WI38 (cell line): Measurements from ENCODE around the gene RAPGEF4.

Experiments used
- H3K4me3 ChIP-seq: 2 replicates; pipeline ENCODE4 v1.5.1; 2011; ENCODE audit warnings: low read depth, mild to moderate bottlenecking, control low read depth, low read length
- CTCF ChIP-seq: IDR thresholded peaks from 2 replicates; pipeline ENCODE4 v1.5.1; 2012; ENCODE audit warnings: low read depth, mild to moderate bottlenecking, control low read depth, low read length

The RAPGEF4 gene

GRCh38 chr2:172735582-172736423, at the start of gene RAPGEF4:
Gene RAPGEF4 (plus strand): TSS chr2:172735845. CDS start chr2:172735984, 139 bp downstream.
- no peak for TF ChIP-seq CTCF
- peak within 1 kb of the TSS; percentile 57 for H3K4me3 ChIP-seq

GRCh38 chr2:172693037-172693436, 42.6 kb upstream of the RAPGEF4 start:
- H3K4me3 ChIP-seq = no peak overlapping the region
- TF ChIP-seq CTCF = no peak

DNA sequence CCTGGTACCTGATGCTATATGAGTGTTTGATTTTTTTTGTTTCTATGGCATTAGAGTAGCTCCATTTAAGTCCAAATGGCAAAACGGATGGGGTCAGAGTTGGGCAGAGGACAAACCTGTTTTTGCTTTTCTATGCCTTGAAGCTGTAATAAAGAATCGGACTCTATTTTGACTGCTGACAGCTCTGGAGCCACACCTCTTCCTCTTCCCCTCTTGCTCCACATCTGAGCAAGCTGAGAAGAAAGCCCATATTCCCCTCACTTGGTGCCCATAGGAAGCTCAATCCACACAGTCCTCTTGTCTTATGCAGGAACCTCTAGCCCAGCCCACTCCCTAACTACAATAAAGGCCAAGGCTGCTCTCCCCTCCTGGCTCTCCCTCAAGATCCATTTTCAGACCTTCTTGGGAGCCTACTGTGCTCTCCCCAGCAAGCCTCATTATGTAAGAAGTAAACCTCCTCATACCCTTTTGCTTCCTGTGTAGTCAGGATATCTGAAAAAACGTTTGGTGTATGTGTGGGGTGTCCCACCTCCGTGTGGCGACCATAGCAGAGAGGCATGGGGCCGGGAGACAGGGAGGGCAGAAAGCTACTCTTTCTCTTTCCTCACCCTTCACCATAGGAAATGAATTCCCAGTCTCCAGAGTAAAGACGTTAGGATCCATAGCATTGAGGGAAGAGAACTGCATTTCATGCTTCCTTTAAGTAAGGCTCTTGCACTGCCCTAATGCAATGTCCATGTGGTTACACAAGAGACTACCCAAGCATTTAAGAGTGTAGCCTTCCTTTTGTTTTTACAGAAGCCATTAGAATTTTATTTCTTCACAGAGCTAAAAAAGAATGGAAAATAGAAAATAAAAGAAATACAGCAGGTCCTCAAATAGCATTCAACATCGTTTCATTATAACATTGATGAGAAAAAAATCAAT, 41.9 kb upstream of the RAPGEF4 start:
- H3K4me3 ChIP-seq = no peak overlapping the region
- no peak for TF ChIP-seq CTCF

DNA sequence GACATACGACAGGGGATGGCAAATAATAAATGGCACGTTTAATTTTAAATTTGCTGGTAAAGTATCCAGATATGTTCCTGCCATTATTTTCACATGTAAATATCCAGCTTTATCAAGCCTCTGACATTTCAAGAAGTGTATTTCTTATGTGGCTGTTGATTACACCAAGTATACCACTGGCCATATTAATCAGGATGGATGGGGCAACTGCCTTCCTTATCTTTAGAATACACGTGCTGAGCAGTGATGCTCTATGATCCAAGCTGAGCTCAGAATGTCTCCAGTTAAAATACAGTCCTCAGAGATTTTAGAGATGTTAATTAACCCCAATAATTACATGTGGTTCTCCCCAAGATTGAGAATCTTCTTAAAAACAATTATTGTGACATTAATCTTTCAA, 38.3 kb upstream of the RAPGEF4 start:
- H3K4me3 ChIP-seq = no peak overlapping the region
- no peak for TF ChIP-seq CTCF

GRCh38 chr2:172698041-172698863, 37.4 kb upstream of the RAPGEF4 start:
- no peak overlapping the region for H3K4me3 ChIP-seq
- TF ChIP-seq CTCF = no peak

- no peak for TF ChIP-seq CTCF
- no peak overlapping the region for H3K4me3 ChIP-seq
These were observed 34.4 kb upstream of the RAPGEF4 start for GRCh38 chr2:172701250-172701649.
